Lung (tissue), 12 donors: Measurements from ENCODE around the gene ARL11. TPM values are rescaled to one million over a fixed set of nuclear protein-coding genes. Genes with fewer than 3 reads are reported as not detected.

Source experiments
- ATAC-seq: fragments of 200-7000 bp; cut with Tn5 transposase; one replicate; pipeline ENCODE4 v1.9.1; 2020; ENCODE audit warnings: moderate number of reproducible peaks; ENCODE audit not compliant: insufficient read depth, low FRiP score
- DNase-seq, 3 donors: peaks; one replicate each; pipeline ENCODE4 v3.0.0-alpha.2; 2013 to 2017
- H3K27ac ChIP-seq, 2 donors: one replicate each; pipeline ENCODE4 v1.5.1; 2013; ENCODE audit warnings: mild to moderate bottlenecking in 2 of 2, moderate library complexity in 2 of 2, control low read depth in 1 of 2, inconsistent platforms in 1 of 2, low read depth in 1 of 2, low read length in 1 of 2
- H3K27me3 ChIP-seq, 3 donors: one replicate each; pipeline ENCODE4 v1.5.1; 2013; ENCODE audit warnings: low read length in 2 of 3; ENCODE audit not compliant: control insufficient read depth in 3 of 3, insufficient read depth in 3 of 3
- H3K36me3 ChIP-seq, 4 donors: one replicate each; pipeline ENCODE4 v1.5.1; 2013; ENCODE audit warnings: low read length in 4 of 4, mild to moderate bottlenecking in 1 of 4, moderate library complexity in 1 of 4; ENCODE audit not compliant: control insufficient read depth in 4 of 4, insufficient read depth in 4 of 4
- H3K4me1 ChIP-seq, 5 donors: one replicate each; pipeline ENCODE4 v1.5.1; 2013; ENCODE audit warnings: low read length in 5 of 5, mild to moderate bottlenecking in 2 of 5, moderate library complexity in 1 of 5; ENCODE audit not compliant: control insufficient read depth in 5 of 5, insufficient read depth in 5 of 5
- H3K4me3 ChIP-seq: one replicate; pipeline ENCODE4 v1.5.1; 2013; ENCODE audit warnings: mild to moderate bottlenecking, control low read depth, moderate library complexity
- H3K9ac ChIP-seq, 2 donors: one replicate each; pipeline ENCODE4 v1.5.1; 2013; ENCODE audit warnings: low read length in 2 of 2, control low read depth in 1 of 2; ENCODE audit not compliant: insufficient read depth in 1 of 2
- H3K9me3 ChIP-seq, 4 donors: one replicate each; pipeline ENCODE4 v1.5.1; 2013; ENCODE audit warnings: low read length in 3 of 4, mild to moderate bottlenecking in 1 of 4, moderate library complexity in 1 of 4; ENCODE audit not compliant: control insufficient read depth in 4 of 4, insufficient read depth in 3 of 4
- WGBS, 2 donors: extraction: QIAGEN DNeasy Blood & Tissue Kit; methylation state at CpG; one replicate each; pipeline ENCODE4 v1.1.7; 2013; 5-methylcytosine and 5-hydroxymethylcytosine counted together
- polyA plus RNA-seq, 2 donors: library from polyadenylated mRNA; stranded (reverse); fragments of 200-250 nt; gene quantifications; one replicate each; pipeline ENCODE4 v1.2.1, GENCODE V29; 2013
- total RNA-seq, 2 donors: library from RNA; depleted of rRNA in 1 of 2; stranded (reverse); fragments of >200 nt in 1 of 2; gene quantifications; one replicate each; pipeline ENCODE4 v1.2.1, GENCODE V29; 2014 to 2021
- TF ChIP-seq, protein P1 (sequence below): IDR thresholded peaks from 2 replicates; pipeline ENCODE4 v1.5.1; 2012; ENCODE audit warnings: mild to moderate bottlenecking; ENCODE audit errors: control extremely low read depth, extremely low read depth
- donor health status: control.
- donor health status: control.
- donor health status: Bipolar disorder and iron deficiency.
- donor health status: healthy.
- donor health status: DM: yes; HTN: yes; CAD: no.

Gene ARL11
- total and polyA plus RNA-seq, 4 donors = 1.1 to 8.9 (median 4.4) TPM

DNA sequence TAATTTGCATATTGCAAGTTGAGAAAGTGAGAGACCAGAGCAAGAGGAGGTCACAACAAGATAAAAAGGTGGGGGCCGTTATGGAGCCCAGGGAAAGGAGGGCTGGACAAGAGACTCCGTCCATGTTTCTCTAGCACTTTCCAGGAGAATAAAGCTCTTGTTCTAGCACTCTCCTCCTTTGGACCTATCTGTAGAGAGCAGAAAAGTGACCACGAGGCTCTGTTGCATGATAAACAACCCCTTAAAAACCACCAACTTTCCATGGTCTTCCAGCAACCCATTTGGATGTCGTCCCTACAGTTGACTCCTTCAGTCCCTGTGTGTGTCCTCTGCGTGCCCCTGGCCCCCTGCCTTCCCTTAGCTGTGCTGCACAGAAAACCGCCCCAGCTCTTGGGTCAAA lies 4.1 kb upstream of the ARL11 start:
- no peak overlapping the region for H3K9ac ChIP-seq
- H3K4me3 ChIP-seq = no peak overlapping the region
- H3K9me3 ChIP-seq = peaks cover 0 to 2% (median 0%) of the 10 kb centered on the region in 4 donors
- peaks cover 0 to 16% (median 7%) of the 10 kb centered on the region in 5 donors for H3K4me1 ChIP-seq
- no peaks in the 10 kb centered on the region for H3K27me3 ChIP-seq
- TF ChIP-seq, protein P1, sequence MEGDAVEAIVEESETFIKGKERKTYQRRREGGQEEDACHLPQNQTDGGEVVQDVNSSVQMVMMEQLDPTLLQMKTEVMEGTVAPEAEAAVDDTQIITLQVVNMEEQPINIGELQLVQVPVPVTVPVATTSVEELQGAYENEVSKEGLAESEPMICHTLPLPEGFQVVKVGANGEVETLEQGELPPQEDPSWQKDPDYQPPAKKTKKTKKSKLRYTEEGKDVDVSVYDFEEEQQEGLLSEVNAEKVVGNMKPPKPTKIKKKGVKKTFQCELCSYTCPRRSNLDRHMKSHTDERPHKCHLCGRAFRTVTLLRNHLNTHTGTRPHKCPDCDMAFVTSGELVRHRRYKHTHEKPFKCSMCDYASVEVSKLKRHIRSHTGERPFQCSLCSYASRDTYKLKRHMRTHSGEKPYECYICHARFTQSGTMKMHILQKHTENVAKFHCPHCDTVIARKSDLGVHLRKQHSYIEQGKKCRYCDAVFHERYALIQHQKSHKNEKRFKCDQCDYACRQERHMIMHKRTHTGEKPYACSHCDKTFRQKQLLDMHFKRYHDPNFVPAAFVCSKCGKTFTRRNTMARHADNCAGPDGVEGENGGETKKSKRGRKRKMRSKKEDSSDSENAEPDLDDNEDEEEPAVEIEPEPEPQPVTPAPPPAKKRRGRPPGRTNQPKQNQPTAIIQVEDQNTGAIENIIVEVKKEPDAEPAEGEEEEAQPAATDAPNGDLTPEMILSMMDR = no peak
- WGBS, 2 donors = 89 to 91% methylated on average over 6 of the region's 6 CpGs
- H3K27ac ChIP-seq = no peak overlapping the region
- DNase-seq = no peak
- no peak for ATAC-seq
- no peaks in the 10 kb centered on the region for H3K36me3 ChIP-seq

DNA sequence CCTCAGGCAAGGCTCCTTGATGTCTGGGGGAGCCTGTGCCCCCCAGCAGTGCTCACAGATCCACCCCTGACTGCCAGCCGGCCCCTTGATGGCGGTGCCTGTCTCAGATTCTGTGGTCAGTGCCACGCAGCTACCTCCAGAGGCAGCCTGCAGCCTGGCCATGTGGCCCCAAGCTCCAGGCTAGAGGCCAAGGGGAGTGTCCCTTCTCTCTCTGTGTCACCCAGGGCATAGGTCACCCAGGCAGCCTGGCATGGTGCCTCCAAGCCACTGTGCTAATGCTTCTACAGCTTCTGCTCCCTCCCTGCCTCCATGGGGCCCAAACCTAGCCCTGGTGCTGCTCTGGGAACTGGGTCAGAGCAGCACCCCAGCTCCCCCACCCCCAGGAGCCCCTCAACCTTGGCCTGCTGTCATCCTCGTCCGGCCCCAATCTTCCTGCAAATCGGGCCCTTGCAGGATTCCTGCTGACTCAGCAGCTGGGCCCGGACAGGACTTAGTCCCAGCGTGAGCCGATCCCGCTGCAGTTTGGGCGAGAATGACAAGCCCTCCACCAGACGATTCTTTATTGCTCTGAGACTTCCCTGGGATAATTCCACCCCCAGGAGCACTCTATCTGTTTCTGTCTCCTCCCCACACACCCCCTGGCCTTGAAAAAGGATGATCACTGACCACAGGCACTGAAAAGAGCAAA lies 2.8 kb upstream of the ARL11 start:
- H3K4me3 ChIP-seq = no peak overlapping the region
- ATAC-seq (no peak), DNase-seq (peak; percentile 33 to 72 (median 40))
- peak overlapping the region; percentile 4 to 54 for H3K27ac ChIP-seq
- peaks cover 0 to 16% (median 7%) of the 10 kb centered on the region in 5 donors for H3K4me1 ChIP-seq
- TF ChIP-seq, protein P1 = no peak
- H3K9ac ChIP-seq = no peak overlapping the region
- peaks cover 0 to 2% (median 0%) of the 10 kb centered on the region in 4 donors for H3K9me3 ChIP-seq
- H3K36me3 ChIP-seq = no peaks in the 10 kb centered on the region
- H3K27me3 ChIP-seq = no peaks in the 10 kb centered on the region
- 75 to 86% methylated on average over 12 of the region's 12 CpGs for WGBS, 2 donors

DNA sequence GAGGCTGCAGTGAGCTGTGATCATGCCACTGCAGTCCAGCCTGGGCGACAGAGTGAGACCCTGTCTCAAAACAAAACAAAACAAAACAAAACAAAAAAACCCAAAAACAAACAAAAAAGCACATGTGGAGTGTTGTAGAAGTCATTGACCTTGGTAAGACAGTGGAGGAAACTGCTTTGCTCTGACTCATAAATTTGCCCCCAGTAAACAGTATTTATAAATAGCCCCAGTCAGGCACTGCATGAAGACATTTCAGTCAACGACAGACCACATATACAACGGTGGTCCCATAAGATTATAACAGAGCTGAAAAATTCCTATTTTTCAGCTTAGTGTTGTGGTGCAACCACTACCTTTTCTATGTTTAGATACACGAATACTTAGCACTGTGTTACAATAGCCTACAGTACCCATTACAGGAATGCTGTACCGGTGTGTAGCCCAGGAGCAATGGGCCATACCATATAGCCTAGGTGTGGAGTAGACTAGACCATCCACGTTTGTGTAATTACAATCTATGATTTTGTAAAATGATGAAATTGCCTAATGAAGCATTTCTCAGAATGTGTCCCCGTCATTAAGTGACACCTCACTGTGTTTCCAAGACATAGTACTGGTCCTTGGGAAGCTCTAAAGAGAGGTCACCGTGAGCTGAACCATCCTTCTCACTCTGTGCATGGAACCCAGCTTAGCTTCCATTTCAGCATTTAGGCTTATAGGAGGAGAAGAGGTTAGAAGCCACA lies 1.1 kb downstream of the ARL11 start:
- H3K27me3 ChIP-seq = no peaks in the 10 kb centered on the region
- H3K36me3 ChIP-seq = no peaks in the 10 kb centered on the region
- 55 to 65% methylated on average over 8 of the region's 8 CpGs for WGBS, 2 donors
- H3K27ac ChIP-seq = peak overlapping the region in 1 of 2 donors; percentile 63
- no peak overlapping the region for H3K4me3 ChIP-seq
- TF ChIP-seq, protein P1 = no peak
- ATAC-seq (no peak), DNase-seq (no peak)
- H3K9ac ChIP-seq = no peak overlapping the region
- H3K4me1 ChIP-seq = peaks cover 0 to 24% (median 4%) of the 10 kb centered on the region in 5 donors
- H3K9me3 ChIP-seq = peaks cover 0 to 2% (median 0%) of the 10 kb centered on the region in 4 donors
